ACHN (cell line): ENCODE data around the gene MVB12B.

ENCODE experiments used
- DNase-seq: peaks from one replicate; pipeline ENCODE4 v3.0.0-alpha.2; 2015
- in situ Hi-C: cut with HindIII; loops from 2 replicates; pipeline ENCODE4 v1.10.0; 2017; ENCODE audit warnings: low sequenced_read_pairs, low pct_ligation_motif_present, low pct_unique_long_range_greater_than_20kb

The MVB12B gene

GRCh38 chr9:126453156-126453963 lies 126.7 kb downstream of the MVB12B start:
- in situ Hi-C loops, result no loop called here
- DNase-seq, result no peak

- in situ Hi-C loops, result no loop called here
- no peak for DNase-seq
Measured at GRCh38 chr9:126454215-126454614, 127.6 kb downstream of the MVB12B start.

- no peak for DNase-seq
- in situ Hi-C loops, result no loop called here
Measured at GRCh38 chr9:126454795-126455194, 128.2 kb downstream of the MVB12B start.

GRCh38 chr9:126456441-126457174 lies 130.0 kb downstream of the MVB12B start:
- in situ Hi-C loops, result no loop called here
- DNase-seq, result no peak

GRCh38 chr9:126457175-126457547 lies 130.5 kb downstream of the MVB12B start:
- no peak for DNase-seq
- in situ Hi-C loops, result no loop called here

- in situ Hi-C loops, result no loop called here
- DNase-seq, result no peak
Measured at GRCh38 chr9:126457890-126458289, 131.3 kb downstream of the MVB12B start.

GRCh38 chr9:126459126-126459525 lies 132.5 kb downstream of the MVB12B start:
- DNase-seq, result no peak
- in situ Hi-C loops, result no loop called here

GRCh38 chr9:126459546-126459945 lies 132.9 kb downstream of the MVB12B start:
- DNase-seq, result no peak
- in situ Hi-C loops, result no loop called here

- in situ Hi-C loops, result no loop called here
- DNase-seq, result no peak
Measured at GRCh38 chr9:126459965-126460843, 133.6 kb downstream of the MVB12B start.

GRCh38 chr9:126461029-126461428 lies 134.4 kb downstream of the MVB12B start:
- no peak for DNase-seq
- in situ Hi-C loops, result no loop called here

- no peak for DNase-seq
- in situ Hi-C loops, result no loop called here
Measured at GRCh38 chr9:126461608-126462007, 135.0 kb downstream of the MVB12B start.

GRCh38 chr9:126462617-126463016 lies 136.0 kb downstream of the MVB12B start:
- in situ Hi-C loops, result no loop called here

GRCh38 chr9:126463426-126463825 lies 136.8 kb downstream of the MVB12B start:
- in situ Hi-C loops, result no loop called here

More at GRCh38 chr9:126462617-126463016, 136.0 kb downstream of the MVB12B start:
- DNase-seq, result no peak

GRCh38 chr9:126464694-126465441 lies 138.2 kb downstream of the MVB12B start:
- in situ Hi-C loops, result no loop called here
- DNase-seq, result no peak

More at GRCh38 chr9:126463426-126463825, 136.8 kb downstream of the MVB12B start:
- DNase-seq, result no peak

- no peak for DNase-seq
- in situ Hi-C loops, result no loop called here
Measured at GRCh38 chr9:126465977-126466376, 139.3 kb downstream of the MVB12B start.

GRCh38 chr9:126468141-126468825 lies 141.7 kb downstream of the MVB12B start:
- in situ Hi-C loops, result no loop called here
- no peak for DNase-seq

GRCh38 chr9:126470241-126470993 lies 143.8 kb downstream of the MVB12B start:
- in situ Hi-C loops, result no loop called here
- no peak for DNase-seq
